ENCODE results near the gene RBM43.

The RBM43 gene

GRCh38 chr2:151206446-151206968 is 55.2 kb downstream of the RBM43 start:
- no peak for DNase-seq

- DNase-seq, result no peak
Measured at GRCh38 chr2:151205571-151205970, 56.1 kb downstream of the RBM43 start.

- DNase-seq, result no peak
Measured at GRCh38 chr2:151204756-151205155, 56.9 kb downstream of the RBM43 start.

GRCh38 chr2:151200844-151201243 is 60.8 kb downstream of the RBM43 start:
- no peak for DNase-seq

GRCh38 chr2:151200277-151200676 is 61.4 kb downstream of the RBM43 start:
- no peak for DNase-seq

GRCh38 chr2:151198645-151199044 is 63.0 kb downstream of the RBM43 start:
- DNase-seq, result no peak
